K562 (cell line): ENCODE results near the gene FLOT2. TPM values are rescaled to one million over a fixed set of nuclear protein-coding genes. Genes with fewer than 3 reads are reported as not detected.

Experiments used
- ATF7 ChIP-seq: fragments of 450-650 bp; IDR thresholded peaks from 2 replicates; pipeline ENCODE4 v1.7.1; 2014; ENCODE audit warnings: mild to moderate bottlenecking, moderate library complexity
- C11orf30 ChIP-seq: fragments of 450-650 bp; IDR thresholded peaks from 2 replicates; pipeline ENCODE4 v1.6.1; 2016; ENCODE audit warnings: low read depth, mild to moderate bottlenecking
- CBX2 ChIP-seq: fragments of 200-600 bp; sonication (generic); IDR thresholded peaks from one replicate; pipeline ENCODE4 v1.6.1; 2012; ENCODE audit warnings: mild to moderate bottlenecking, low read length, inconsistent platforms; ENCODE audit not compliant: insufficient read depth, poor library complexity, severe bottlenecking
- DNMT1 ChIP-seq: fragments of 450-650 bp; IDR thresholded peaks from 2 replicates; pipeline ENCODE4 v1.6.1; 2016; ENCODE audit warnings: antibody characterized with exemption, mild to moderate bottlenecking
- ELF4 ChIP-seq: fragments of 450-650 bp; formaldehyde crosslinking; IDR thresholded peaks from 2 replicates; pipeline ENCODE4 v1.4.0; 2022; ENCODE audit warnings: missing genetic modification characterization
- FOXA3 ChIP-seq, 2 experiments: fragments of 450-650 bp in 1 of 2; sonication (generic) in 1 of 2; formaldehyde crosslinking; IDR thresholded peaks in 1 of 2; conservative IDR thresholded peaks in 1 of 2; 2 replicates each; pipeline versions ENCODE4 v1.4.0 to v1.8.0; 2020 to 2022; ENCODE audit warnings: mild to moderate bottlenecking in 2 of 2, missing genetic modification reagents in 1 of 2
- KDM5B ChIP-seq: fragments of 200-600 bp; sonication (generic); IDR thresholded peaks from 2 replicates; pipeline ENCODE4 v1.6.1; 2012; ENCODE audit warnings: low read depth, mild to moderate bottlenecking, moderate library complexity, low read length, control low read depth, inconsistent platforms; ENCODE audit not compliant: insufficient replicate concordance
- KLF10 ChIP-seq: fragments of 250-450 bp; sonication (Bioruptor Pico); IDR thresholded peaks from 2 replicates; pipeline ENCODE4 v1.6.1; 2021; ENCODE audit warnings: matching md5 sums
- NCOA2 ChIP-seq, 2 experiments: fragments of 450-650 bp; IDR thresholded peaks; 2 replicates each; pipeline ENCODE4 v1.6.1; 2018; ENCODE audit warnings: mild to moderate bottlenecking in 2 of 2, moderate library complexity in 1 of 2; ENCODE audit not compliant: partially characterized antibody in 2 of 2
- NELFE ChIP-seq: IDR thresholded peaks from 2 replicates; pipeline ENCODE4 v1.6.1; 2011; ENCODE audit warnings: mild to moderate bottlenecking; ENCODE audit not compliant: insufficient read depth, insufficient read length
- NR2C2 ChIP-seq, 2 experiments: fragments of 200-800 bp in 1 of 2; sonication (Bioruptor generic) in 1 of 2; sonication (generic) in 1 of 2; formaldehyde crosslinking in 1 of 2; IDR thresholded peaks; 2 replicates each; pipeline versions ENCODE4 v1.6.1 to v1.8.0; 2016 to 2022; ENCODE audit warnings: mild to moderate bottlenecking in 1 of 2, missing compliant biosample characterization in 1 of 2, missing genetic modification characterization in 1 of 2, missing genetic modification reagents in 1 of 2
- NRF1 ChIP-seq, 2 experiments: fragments of 450-650 bp; IDR thresholded peaks in 1 of 2; conservative IDR thresholded peaks in 1 of 2; 2 replicates each; pipeline ENCODE4 v1.6.1; 2014; ENCODE audit warnings: mild to moderate bottlenecking in 2 of 2
- POLR2AphosphoS2 ChIP-seq: IDR thresholded peaks from 2 replicates; pipeline ENCODE4 v1.6.1; 2012; ENCODE audit warnings: low read length, improper control_type of control experiment
- POLR2B ChIP-seq: fragments of 450-650 bp; IDR thresholded peaks from 2 replicates; pipeline ENCODE4 v1.6.1; 2018; ENCODE audit warnings: low read depth; ENCODE audit not compliant: partially characterized antibody
- RBFOX2 ChIP-seq: fragments of 200-400 bp; formaldehyde crosslinking; IDR thresholded peaks from 2 replicates; pipeline ENCODE4 v1.6.1; 2017; ENCODE audit warnings: low read depth, mild to moderate bottlenecking, low read length, moderate library complexity
- ZC3H11A ChIP-seq: IDR thresholded peaks from 2 replicates; pipeline ENCODE4 v1.6.1; 2012; ENCODE audit warnings: low read depth, low read length, improper control_type of control experiment
- ZC3H8 ChIP-seq: fragments of 450-650 bp; IDR thresholded peaks from 2 replicates; pipeline ENCODE4 v1.6.1; 2017
- ZNF133 ChIP-seq: fragments of 250-450 bp; sonication (Bioruptor Pico); IDR thresholded peaks from 2 replicates; pipeline ENCODE4 v1.4.0; 2020; ENCODE audit warnings: mild to moderate bottlenecking
- ZNF24 ChIP-seq: fragments of 450-650 bp; IDR thresholded peaks from 2 replicates; pipeline ENCODE4 v1.6.1; 2016
- polyA plus RNA-seq, 8 experiments: library from polyadenylated mRNA; depleted of rRNA in 4 of 8; stranded (reverse) in 5 of 8; unstranded in 3 of 8; fragments of >200 nt; fragmentation: Nextera tagmentation in 2 of 8; fragmentation: Illumina TruSeq in 1 of 8; extraction: Ambion mirVana in 2 of 8; extraction: Trizol in 1 of 8; gene quantifications; 2 replicates each; pipeline versions ENCODE4 v1.2.1 to v1.2.3, GENCODE V29; 2011 to 2014; ENCODE audit warnings: inconsistent platforms in 1 of 8, missing spikeins in 1 of 8
- total RNA-seq, 7 experiments: library from RNA; depleted of rRNA in 6 of 7; stranded (reverse); fragments of >200 nt in 6 of 7; fragmentation: Illumina TruSeq in 2 of 7; extraction: Trizol in 2 of 7; gene quantifications; 2 replicates each; pipeline versions ENCODE4 v1.2.1 to v1.2.3, GENCODE V29; 2011 to 2021; ENCODE audit warnings: low replicate concordance in 1 of 7
- TF ChIP-seq, protein P1 (sequence below): fragments of 200-800 bp; sonication (Bioruptor generic); IDR thresholded peaks from 2 replicates; pipeline ENCODE4 v1.6.1; 2016; ENCODE audit warnings: missing genetic modification characterization, missing compliant biosample characterization
- TF ChIP-seq, protein P2 (sequence below): sonication (generic); formaldehyde crosslinking; IDR thresholded peaks from 2 replicates; pipeline ENCODE4 v1.8.1; 2023; ENCODE audit warnings: mild to moderate bottlenecking, missing genetic modification reagents
- TF ChIP-seq, protein P3 (sequence below): fragments of 250-450 bp; sonication (Bioruptor Pico); IDR thresholded peaks from 2 replicates; pipeline ENCODE4 v1.5.0; 2021

FLOT2 gene
- total and polyA plus RNA-seq, 9 of the 15 experiments (the other 6 are each of a cell fraction or from before 2014, with no cell fraction given) = 17.5 to 138 (median 41.7) TPM

DNA sequence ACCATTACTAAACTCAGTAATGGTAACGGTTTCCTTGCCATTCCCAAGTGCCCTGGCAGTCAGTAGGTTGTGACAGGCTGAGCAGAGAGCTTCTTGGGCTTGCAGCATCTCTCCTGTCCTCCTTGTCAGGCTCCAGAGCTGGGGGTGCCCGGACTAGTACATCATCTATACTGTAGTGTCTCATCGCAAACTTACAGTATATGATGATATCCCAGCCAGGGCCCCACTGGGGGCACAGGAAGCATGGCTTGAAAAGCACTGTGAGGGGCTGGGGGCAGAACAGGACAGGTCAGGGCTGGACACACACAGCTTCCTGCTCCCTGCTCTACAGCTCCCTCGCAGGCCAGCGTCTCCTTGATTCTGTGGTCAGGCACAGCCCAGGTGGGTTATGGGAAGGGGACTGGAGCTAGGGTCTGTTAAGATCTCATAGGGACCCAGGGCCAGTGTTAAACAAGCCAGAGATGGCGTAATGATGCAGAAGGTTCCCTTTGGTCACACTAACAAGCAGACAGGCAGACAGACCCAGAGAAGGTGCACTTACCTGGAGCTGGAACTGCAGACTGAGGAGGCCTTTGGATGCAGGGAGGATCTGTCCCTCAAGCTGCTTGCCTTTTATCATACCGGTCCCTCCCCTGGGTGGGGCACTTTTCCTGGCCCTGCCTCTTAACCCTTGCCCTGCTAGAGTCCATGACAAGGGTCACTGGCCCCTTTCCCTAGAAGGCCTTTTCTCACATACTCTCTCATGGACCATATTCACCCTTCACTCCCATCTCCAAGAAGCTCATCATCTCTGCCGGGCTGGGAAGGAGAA, 35.9 kb downstream of the FLOT2 start (continued):
- TF ChIP-seq POLR2B = peak; percentile 96
- no peak for TF ChIP-seq ZNF133 (CRISPR knock-in tag)
- peak; percentile 66 for TF ChIP-seq ATF7
- TF ChIP-seq, protein P1, sequence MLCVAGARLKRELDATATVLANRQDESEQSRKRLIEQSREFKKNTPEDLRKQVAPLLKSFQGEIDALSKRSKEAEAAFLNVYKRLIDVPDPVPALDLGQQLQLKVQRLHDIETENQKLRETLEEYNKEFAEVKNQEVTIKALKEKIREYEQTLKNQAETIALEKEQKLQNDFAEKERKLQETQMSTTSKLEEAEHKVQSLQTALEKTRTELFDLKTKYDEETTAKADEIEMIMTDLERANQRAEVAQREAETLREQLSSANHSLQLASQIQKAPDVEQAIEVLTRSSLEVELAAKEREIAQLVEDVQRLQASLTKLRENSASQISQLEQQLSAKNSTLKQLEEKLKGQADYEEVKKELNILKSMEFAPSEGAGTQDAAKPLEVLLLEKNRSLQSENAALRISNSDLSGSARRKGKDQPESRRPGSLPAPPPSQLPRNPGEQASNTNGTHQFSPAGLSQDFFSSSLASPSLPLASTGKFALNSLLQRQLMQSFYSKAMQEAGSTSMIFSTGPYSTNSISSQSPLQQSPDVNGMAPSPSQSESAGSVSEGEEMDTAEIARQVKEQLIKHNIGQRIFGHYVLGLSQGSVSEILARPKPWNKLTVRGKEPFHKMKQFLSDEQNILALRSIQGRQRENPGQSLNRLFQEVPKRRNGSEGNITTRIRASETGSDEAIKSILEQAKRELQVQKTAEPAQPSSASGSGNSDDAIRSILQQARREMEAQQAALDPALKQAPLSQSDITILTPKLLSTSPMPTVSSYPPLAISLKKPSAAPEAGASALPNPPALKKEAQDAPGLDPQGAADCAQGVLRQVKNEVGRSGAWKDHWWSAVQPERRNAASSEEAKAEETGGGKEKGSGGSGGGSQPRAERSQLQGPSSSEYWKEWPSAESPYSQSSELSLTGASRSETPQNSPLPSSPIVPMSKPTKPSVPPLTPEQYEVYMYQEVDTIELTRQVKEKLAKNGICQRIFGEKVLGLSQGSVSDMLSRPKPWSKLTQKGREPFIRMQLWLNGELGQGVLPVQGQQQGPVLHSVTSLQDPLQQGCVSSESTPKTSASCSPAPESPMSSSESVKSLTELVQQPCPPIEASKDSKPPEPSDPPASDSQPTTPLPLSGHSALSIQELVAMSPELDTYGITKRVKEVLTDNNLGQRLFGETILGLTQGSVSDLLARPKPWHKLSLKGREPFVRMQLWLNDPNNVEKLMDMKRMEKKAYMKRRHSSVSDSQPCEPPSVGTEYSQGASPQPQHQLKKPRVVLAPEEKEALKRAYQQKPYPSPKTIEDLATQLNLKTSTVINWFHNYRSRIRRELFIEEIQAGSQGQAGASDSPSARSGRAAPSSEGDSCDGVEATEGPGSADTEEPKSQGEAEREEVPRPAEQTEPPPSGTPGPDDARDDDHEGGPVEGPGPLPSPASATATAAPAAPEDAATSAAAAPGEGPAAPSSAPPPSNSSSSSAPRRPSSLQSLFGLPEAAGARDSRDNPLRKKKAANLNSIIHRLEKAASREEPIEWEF (CRISPR knock-in tag) = no peak
- peak; percentile 12; the same call in 1 of the 2 replicates for TF ChIP-seq ZNF24
- no peak for TF ChIP-seq NR2C2 (CRISPR knock-in tag; IDR thresholded peaks at IDR 0.05)
- peak; percentile 54; the same call in 1 of the 2 replicates for TF ChIP-seq NR2C2 (tag; IDR thresholded peaks at IDR 0.05)
- TF ChIP-seq KLF10 (CRISPR knock-in tag) = no peak
- no peak for TF ChIP-seq ZC3H8
- peak; percentile 96 for TF ChIP-seq POLR2AphosphoS2
- TF ChIP-seq NCOA2 (IDR thresholded peaks at IDR 0.05; ENCODE audit: partially characterized antibody in 2 of 2) = no peak
- TF ChIP-seq, protein P2, sequence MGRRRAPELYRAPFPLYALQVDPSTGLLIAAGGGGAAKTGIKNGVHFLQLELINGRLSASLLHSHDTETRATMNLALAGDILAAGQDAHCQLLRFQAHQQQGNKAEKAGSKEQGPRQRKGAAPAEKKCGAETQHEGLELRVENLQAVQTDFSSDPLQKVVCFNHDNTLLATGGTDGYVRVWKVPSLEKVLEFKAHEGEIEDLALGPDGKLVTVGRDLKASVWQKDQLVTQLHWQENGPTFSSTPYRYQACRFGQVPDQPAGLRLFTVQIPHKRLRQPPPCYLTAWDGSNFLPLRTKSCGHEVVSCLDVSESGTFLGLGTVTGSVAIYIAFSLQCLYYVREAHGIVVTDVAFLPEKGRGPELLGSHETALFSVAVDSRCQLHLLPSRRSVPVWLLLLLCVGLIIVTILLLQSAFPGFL (CRISPR knock-in tag) = no peak
- TF ChIP-seq, protein P3, sequence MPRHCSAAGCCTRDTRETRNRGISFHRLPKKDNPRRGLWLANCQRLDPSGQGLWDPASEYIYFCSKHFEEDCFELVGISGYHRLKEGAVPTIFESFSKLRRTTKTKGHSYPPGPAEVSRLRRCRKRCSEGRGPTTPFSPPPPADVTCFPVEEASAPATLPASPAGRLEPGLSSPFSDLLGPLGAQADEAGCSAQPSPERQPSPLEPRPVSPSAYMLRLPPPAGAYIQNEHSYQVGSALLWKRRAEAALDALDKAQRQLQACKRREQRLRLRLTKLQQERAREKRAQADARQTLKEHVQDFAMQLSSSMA = no peak
- TF ChIP-seq CBX2 = no peak
- peak; percentile 54; the same call in 1 of the 2 replicates for TF ChIP-seq ELF4 (CRISPR knock-in tag)
- no peak for TF ChIP-seq ZC3H11A
- TF ChIP-seq RBFOX2 = peak; percentile 54
- TF ChIP-seq C11orf30 = no peak
- no peak for TF ChIP-seq NELFE
- TF ChIP-seq KDM5B = peak; percentile 100
- peak; percentile 49 to 61; a peak in 3 of 4 replicates for TF ChIP-seq NRF1 (conservative IDR thresholded peaks at IDR 0.05 in 1 of 2, IDR thresholded peaks at IDR 0.05 in 1 of 2)
- TF ChIP-seq DNMT1 = no peak
- 0 out of 4 replicates have a peak, but pooled peaks of 1 of the 2 experiments have one; percentile 25 for TF ChIP-seq FOXA3 (CRISPR knock-in tag; conservative IDR thresholded peaks at IDR 0.05 in 1 of 2, IDR thresholded peaks at IDR 0.05 in 1 of 2)
